Motor neuron (in vitro differentiated cells): ENCODE results near the gene ALS2. TPM values are rescaled to one million over a fixed set of nuclear protein-coding genes. Genes with fewer than 3 reads are reported as not detected.
"Not testable (repeated sequence)": the region's sequence is repeated elsewhere in the genome, so short reads cannot be mapped to it uniquely, and the experiment has no call there.

ENCODE experiments used
- ATAC-seq, 8 experiments: fragments of 200-7000 bp; cut with Tn5 transposase; replicated peaks in 6 of 8; 2 replicates each; pipeline ENCODE4 v1.8.0; 2021; ENCODE audit warnings: mild to moderate bottlenecking in 8 of 8, moderate library complexity in 8 of 8
- H3K27ac ChIP-seq, 2 donors: fragments of 250-450 bp; sonication (Bioruptor Pico); 2 replicates each; pipeline ENCODE4 v1.9.0; 2021; ENCODE audit warnings: antibody characterized with exemption in 2 of 2, mild to moderate bottlenecking in 2 of 2, moderate library complexity in 1 of 2
- H3K4me1 ChIP-seq, 2 donors: fragments of 250-450 bp; sonication (Bioruptor Pico); replicated peaks in 1 of 2; 2 replicates each; pipeline ENCODE4 v1.6.1; 2021; ENCODE audit warnings: antibody characterized with exemption in 2 of 2, mild to moderate bottlenecking in 2 of 2, moderate library complexity in 1 of 2
- H3K4me3 ChIP-seq, 5 donors: fragments of 250-450 bp; sonication (Bioruptor Pico); 2 replicates each; pipeline ENCODE4 v1.9.0; 2021; ENCODE audit warnings: antibody characterized with exemption in 5 of 5, mild to moderate bottlenecking in 5 of 5, moderate library complexity in 4 of 5
- WGBS, 10 experiments: fragments of 450-650 bp; shearing (Covaris generic); methylation state at CpG; one replicate each; pipeline ENCODE4 v1.0.0; 2022; 5-methylcytosine and 5-hydroxymethylcytosine counted together
- in situ Hi-C, 9 experiments: fragments of 400-800 bp; cut with MboI; loops; one replicate each; pipeline ENCODE4 v1.15.0; 2021; ENCODE audit warnings: low sequenced_read_pairs in 9 of 9, low pct_unique_long_range_greater_than_20kb in 2 of 9; ENCODE audit not compliant: unreplicated experiment in 9 of 9
- total RNA-seq, 8 experiments: library from RNA; unstranded; fragments of 300-600 nt; gene quantifications; 2 replicates each; pipeline versions ENCODE4 v1.2.3 to v1.2.4, GENCODE V29; 2022

Gene ALS2
- total RNA-seq, 8 experiments from 2014 or later, result 17.3 to 32.9 (median 21.8) TPM

DNA sequence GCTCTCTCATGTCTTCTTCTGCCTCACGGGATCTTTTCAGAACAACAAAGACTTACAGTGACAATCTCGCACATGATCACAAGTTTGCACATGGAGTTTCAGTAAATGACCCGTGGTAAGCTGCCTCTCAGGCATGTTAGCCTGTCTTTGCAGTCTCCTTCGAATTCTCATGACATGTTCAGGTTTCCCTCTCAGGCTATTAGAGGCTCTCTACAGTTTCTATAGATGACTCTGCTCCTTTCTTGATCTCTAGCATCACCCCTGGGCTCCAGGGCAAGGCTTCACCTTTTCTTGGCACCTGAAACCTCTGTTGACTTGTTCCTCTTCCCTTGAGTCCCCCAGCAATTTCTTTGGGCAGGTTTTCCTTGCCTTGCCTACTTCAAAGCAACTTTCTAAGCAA is 105.3 kb downstream of the ALS2 start:
- no peaks in the 10 kb centered on the region for H3K4me1 ChIP-seq
- 33 to 90% (median 76%) methylated on average over 2 to 4 of the region's 4 CpGs; no CpG with 5 or more reads in 1 of the 10 experiments for WGBS, 10 experiments
- no peak overlapping the region for H3K4me3 ChIP-seq
- no peak overlapping the region for H3K27ac ChIP-seq
- ATAC-seq, result no peak
- in situ Hi-C loops, result no loop called here

DNA sequence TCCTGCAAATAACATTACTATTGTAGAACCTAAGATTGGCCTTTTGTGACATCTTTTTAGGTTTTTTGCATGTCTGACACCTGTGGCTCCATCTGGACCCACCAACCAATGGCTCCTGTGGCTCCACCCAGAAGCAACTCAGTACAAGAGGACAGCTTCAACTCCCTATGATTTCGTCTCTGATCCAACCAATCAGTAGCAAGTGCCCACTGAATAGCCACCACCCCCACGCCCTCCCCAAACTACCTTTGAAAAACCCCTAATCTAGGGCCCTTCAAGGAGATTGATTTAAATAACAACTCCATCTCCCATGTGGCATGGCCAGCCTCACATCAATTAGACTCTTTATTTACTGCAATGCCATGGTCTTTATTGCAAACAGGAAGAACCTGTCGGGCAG is 105.9 kb downstream of the ALS2 start:
- no peak for ATAC-seq
- Histone ChIP-seq H3K27ac (no peak overlapping the region), H3K4me1 (no peaks in the 10 kb centered on the region), H3K4me3 (no peak overlapping the region)
- in situ Hi-C loops, result no loop called here
- 50 to 89% (median 85%) methylated on average over 1 to 3 of the region's 3 CpGs; no CpG with 5 or more reads in 6 of the 10 experiments for WGBS, 10 experiments

- 18 to 100% (median 80%) methylated on average over 1 to 3 of the region's 3 CpGs; no CpG with 5 or more reads in 3 of the 10 experiments for WGBS, 10 experiments
- Histone ChIP-seq H3K4me3 (no peak overlapping the region), H3K4me1 (no peaks in the 10 kb centered on the region), H3K27ac (no peak overlapping the region)
- no peak for ATAC-seq
- in situ Hi-C loops, result no loop called here
Observed at GRCh38 chr2:201674298-201674697, 106.4 kb downstream of the ALS2 start.

DNA sequence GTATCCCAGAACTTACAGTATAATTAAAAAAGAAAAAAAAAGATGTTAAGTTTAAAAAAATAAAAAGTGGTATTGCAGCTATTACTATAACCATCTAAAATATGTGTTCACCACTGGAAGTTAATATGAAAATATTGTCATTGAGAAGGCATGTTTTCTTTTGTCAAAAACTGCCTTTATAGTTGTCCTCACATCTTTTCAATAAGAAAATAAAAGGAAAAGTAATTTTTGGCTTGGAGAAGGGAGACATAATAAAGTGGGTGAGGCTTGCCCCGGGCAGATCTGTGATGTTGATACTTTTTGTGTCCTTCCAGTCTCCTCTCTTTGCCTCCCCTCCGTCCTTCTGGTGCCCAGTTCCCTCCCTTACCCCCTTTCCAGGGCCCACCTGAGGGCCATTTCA is 107.2 kb downstream of the ALS2 start:
- in situ Hi-C loops, result no loop called here
- Histone ChIP-seq H3K4me3 (no peak overlapping the region), H3K4me1 (no peaks in the 10 kb centered on the region), H3K27ac (no peak overlapping the region)
- 43 to 100% (median 61%) methylated on average over 1 to 2 of the region's 2 CpGs; no CpG with 5 or more reads in 4 of the 10 experiments for WGBS, 10 experiments
- ATAC-seq, result no peak

DNA sequence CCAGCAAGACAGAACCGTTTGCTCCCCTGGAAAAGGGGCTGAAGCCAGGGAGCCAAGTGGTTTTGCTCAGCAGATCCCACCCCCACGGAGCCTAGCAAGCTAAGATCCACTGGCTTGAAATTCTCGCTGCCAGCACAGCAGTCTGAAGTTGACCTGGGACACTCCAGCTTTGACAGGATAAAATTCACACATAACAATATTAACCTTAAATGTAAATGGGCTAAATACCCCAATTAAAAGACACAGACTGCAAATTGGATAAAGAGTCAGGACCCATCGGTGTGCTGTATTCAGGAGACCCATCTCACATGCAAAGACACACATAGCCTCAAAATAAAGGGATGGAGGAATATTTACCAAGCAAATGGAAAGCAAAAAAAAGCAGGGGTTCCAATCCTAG is 109.5 kb downstream of the ALS2 start:
- in situ Hi-C loops, ATAC-seq, H3K4me1 ChIP-seq, H3K27ac ChIP-seq, H3K4me3 ChIP-seq: not testable (repeated sequence)
- WGBS, 10 experiments, result 0 to 100% (median 60%) methylated on average over 1 to 2 of the region's 4 CpGs; no CpG with 5 or more reads in 2 of the 10 experiments

DNA sequence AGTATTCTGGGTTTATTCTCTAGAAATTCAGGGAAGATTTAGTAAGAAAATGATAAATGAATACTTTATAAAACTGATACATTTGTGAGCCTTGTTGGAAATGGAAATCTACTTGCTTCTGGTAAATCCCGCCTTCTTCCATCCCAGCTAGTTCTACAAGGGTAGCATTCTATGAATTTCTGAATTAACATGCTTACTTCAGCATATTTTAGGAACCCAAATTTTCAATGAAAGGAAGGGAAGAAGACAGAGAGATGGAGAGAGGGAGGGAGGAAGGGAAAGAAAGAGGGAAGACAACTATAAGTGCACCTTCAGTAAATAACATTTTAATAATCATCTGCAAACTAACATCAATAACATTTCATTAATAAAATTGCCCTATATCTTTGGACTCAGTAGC is 110.9 kb downstream of the ALS2 start:
- in situ Hi-C loops, result no loop called here
- no peaks in the 10 kb centered on the region for H3K4me1 ChIP-seq
- WGBS, 10 experiments, result 80 to 100% (median 92%) methylated on average over 1 of the region's 1 CpG; no CpG with 5 or more reads in 2 of the 10 experiments
- ATAC-seq, result no peak
- no peak overlapping the region for H3K4me3 ChIP-seq
- no peak overlapping the region for H3K27ac ChIP-seq

DNA sequence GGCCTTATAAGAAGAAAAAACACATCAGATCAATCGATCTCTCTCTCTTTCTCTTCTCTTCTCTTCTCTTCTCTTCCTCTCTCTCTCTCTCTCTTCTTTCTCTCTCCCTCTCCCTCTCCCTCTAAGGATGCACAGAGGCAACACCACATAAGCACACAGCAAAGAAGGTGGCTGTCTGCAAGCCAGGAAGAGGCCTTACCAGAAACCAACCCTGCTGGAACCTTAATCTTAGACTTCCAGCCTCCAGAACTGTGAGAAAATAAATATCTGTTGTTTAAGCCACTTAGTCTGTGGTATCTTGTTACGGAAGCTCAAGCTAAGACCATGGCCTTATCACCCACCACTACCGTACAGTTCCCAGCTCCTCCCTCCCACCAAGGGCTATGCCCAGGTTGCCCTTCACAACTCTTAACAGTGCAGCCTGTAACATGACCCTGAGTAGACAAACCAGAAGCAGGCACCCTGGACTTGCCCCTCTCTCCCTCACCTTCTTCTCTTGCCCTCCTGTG is 112.3 kb downstream of the ALS2 start:
- no peak overlapping the region for H3K27ac ChIP-seq
- H3K4me1 ChIP-seq, result no peaks in the 10 kb centered on the region
- in situ Hi-C loops, result no loop called here
- H3K4me3 ChIP-seq, result no peak overlapping the region
- no peak for ATAC-seq
- 30 to 100% (median 75%) methylated on average over 1 to 3 of the region's 3 CpGs; no CpG with 5 or more reads in 3 of the 10 experiments for WGBS, 10 experiments

- ATAC-seq, result no peak
Observed at GRCh38 chr2:201664334-201664733, 116.4 kb downstream of the ALS2 start.

DNA sequence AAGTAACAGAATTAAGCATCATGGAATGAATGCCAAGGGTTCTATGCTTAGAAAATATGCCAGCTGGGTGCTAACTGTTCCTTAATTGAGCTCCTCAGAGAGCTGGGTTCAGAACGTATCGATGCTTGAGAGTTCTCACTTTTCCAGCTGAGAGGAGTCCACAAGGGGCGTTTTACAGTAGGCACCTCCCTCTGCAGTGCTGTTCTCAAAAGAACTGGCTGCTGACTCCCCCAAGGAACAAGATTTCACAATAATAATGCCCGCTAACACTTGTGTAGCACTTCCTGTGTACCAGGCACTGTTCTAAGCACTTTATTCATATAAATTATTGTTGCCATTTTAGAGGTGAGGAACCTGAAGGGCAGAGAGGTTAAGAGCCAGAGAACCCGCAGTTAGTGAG is 119.4 kb downstream of the ALS2 start:
- ATAC-seq, result no peak
- 20 to 100% (median 82%) methylated on average over 1 to 5 of the region's 5 CpGs; no CpG with 5 or more reads in 3 of the 10 experiments for WGBS, 10 experiments
- in situ Hi-C loops, result no loop called here

More at GRCh38 chr2:201664334-201664733, 116.4 kb downstream of the ALS2 start:
- H3K4me1 ChIP-seq, result no peaks in the 10 kb centered on the region
- in situ Hi-C loops, result no loop called here
- 65 to 100% (median 82%) methylated on average over 2 to 8 of the region's 8 CpGs for WGBS, 10 experiments
- no peak overlapping the region for H3K27ac ChIP-seq
- H3K4me3 ChIP-seq, result no peak overlapping the region

GRCh38 chr2:201660293-201660895 is 120.3 kb downstream of the ALS2 start:
- in situ Hi-C loops, result no loop called here

More for the DNA sequence above, 119.4 kb downstream of the ALS2 start:
- no peaks in the 10 kb centered on the region for H3K4me1 ChIP-seq
- no peak overlapping the region for H3K27ac ChIP-seq
- H3K4me3 ChIP-seq, result no peak overlapping the region

DNA sequence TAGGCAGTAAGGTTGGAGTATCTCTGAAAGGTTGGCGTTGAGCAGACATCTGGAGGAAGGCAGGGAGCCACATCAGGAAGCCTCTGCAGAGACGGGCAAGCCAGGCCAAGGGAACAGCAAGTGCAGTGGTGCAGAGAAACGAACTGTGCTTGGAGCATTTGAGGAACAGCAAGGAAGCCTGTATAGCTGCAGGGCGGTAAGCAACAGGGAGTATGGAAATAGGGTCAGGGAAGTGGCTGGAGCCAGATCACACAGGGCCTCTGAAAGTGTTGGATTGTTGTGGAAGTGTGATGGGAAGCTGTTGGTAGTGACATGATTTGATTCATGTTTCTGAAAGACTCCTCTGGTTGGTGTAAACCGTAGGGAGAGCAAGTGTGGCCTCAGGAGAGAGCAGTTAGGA is 124.0 kb downstream of the ALS2 start:
- no peak overlapping the region for H3K27ac ChIP-seq
- in situ Hi-C loops, result no loop called here
- no peak overlapping the region for H3K4me3 ChIP-seq
- 41 to 90% (median 60%) methylated on average over 1 to 5 of the region's 5 CpGs; no CpG with 5 or more reads in 1 of the 10 experiments for WGBS, 10 experiments
- H3K4me1 ChIP-seq, result no peaks in the 10 kb centered on the region
- ATAC-seq, result no peak

More at GRCh38 chr2:201660293-201660895, 120.3 kb downstream of the ALS2 start:
- H3K27ac ChIP-seq, result no peak overlapping the region
- WGBS, 10 experiments, result 55 to 100% (median 78%) methylated on average over 1 to 5 of the region's 5 CpGs; no CpG with 5 or more reads in 2 of the 10 experiments
- H3K4me1 ChIP-seq, result no peaks in the 10 kb centered on the region
- no peak overlapping the region for H3K4me3 ChIP-seq
- ATAC-seq, result no peak

- H3K27ac ChIP-seq, result no peak overlapping the region
- no peaks in the 10 kb centered on the region for H3K4me1 ChIP-seq
- H3K4me3 ChIP-seq, result no peak overlapping the region
- 70 to 100% (median 96%) methylated on average over 2 to 9 of the region's 11 CpGs; no CpG with 5 or more reads in 5 of the 10 experiments for WGBS, 10 experiments
- in situ Hi-C loops, result no loop called here
- ATAC-seq, result no peak
Observed at GRCh38 chr2:201656102-201656501, 124.6 kb downstream of the ALS2 start.

DNA sequence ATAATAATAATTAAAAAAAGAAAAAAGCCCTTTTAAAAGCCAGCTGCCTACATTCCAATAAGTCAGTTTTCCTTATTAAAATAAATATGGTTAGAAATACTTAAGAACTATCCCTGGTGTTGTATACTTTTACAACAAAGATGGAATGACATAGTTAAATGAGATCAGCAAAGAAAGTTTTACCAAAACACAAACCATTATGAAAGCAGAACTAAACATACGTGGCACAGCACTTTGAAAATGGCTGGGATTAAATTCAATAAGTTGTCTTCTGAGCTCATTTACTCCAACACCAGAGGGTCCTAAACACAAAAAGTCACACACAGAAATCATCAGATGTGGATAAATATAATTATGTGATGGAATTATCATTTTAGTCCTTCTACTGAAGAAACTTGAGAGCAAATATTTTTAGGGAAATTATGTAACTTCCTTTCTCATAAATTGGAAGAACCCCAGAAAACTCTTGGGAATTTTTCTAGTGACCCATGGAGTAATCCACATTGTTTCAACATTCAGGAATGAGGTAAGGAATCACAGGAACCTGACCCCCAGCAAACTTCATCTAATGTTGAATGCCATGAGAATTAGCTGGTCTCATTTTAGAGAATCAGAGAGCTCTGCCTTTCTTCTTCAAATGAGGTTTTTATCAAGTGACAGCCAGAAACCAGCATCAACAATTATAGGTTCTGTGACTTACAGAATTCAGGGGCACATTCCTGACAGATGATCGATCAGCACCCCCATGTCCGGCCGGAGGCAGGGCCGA is 125.9 kb downstream of the ALS2 start:
- Histone ChIP-seq H3K4me3 (no peak overlapping the region), H3K27ac (no peak overlapping the region), H3K4me1 (no peaks in the 10 kb centered on the region)
- in situ Hi-C loops, result no loop called here
- 71 to 100% (median 80%) methylated on average over 1 to 5 of the region's 5 CpGs; no CpG with 5 or more reads in 1 of the 10 experiments for WGBS, 10 experiments
- ATAC-seq, result no peak
